Thyroid gland (tissue), 4 donors: ENCODE measurements around the gene PLD1. TPM values are rescaled to one million over a fixed set of nuclear protein-coding genes. Genes with fewer than 3 reads are reported as not detected.

Experiments used
- DNase-seq, 2 donors: peaks; one replicate each; pipeline ENCODE4 v3.0.0-alpha.2; 2019
- H3K27ac ChIP-seq, 3 donors: fragments of 200-600 bp; sonication (generic); 1 replicate in 2 of 3; 2 replicates in 1 of 3; pipeline ENCODE4 v1.5.1; 2016 to 2019; ENCODE audit warnings: mild to moderate bottlenecking in 1 of 3, moderate library complexity in 1 of 3
- H3K27me3 ChIP-seq: fragments of 200-600 bp; sonication (generic); one replicate; pipeline ENCODE4 v1.5.1; 2019
- H3K36me3 ChIP-seq, 2 donors: fragments of 200-600 bp; sonication (generic); one replicate each; pipeline ENCODE4 v1.5.1; 2016 to 2019
- H3K4me1 ChIP-seq, 2 donors: fragments of 200-600 bp; sonication (generic); one replicate each; pipeline ENCODE4 v1.5.1; 2017 to 2019
- H3K4me3 ChIP-seq, 3 donors: fragments of 200-600 bp; sonication (generic); replicated peaks in 1 of 3; 1 replicate in 2 of 3; 2 replicates in 1 of 3; pipeline ENCODE4 v1.5.1; 2016; ENCODE audit warnings: mild to moderate bottlenecking in 1 of 3
- H3K9me3 ChIP-seq: fragments of 200-600 bp; sonication (generic); one replicate; pipeline ENCODE4 v1.5.1; 2017
- POLR2A ChIP-seq, 2 donors: fragments of 450-650 bp; IDR thresholded peaks; one replicate each; pipeline ENCODE4 v1.6.1; 2017; ENCODE audit warnings: antibody characterized with exemption in 2 of 2, mild to moderate bottlenecking in 2 of 2, moderate library complexity in 1 of 2
- WGBS, 2 donors: methylation state at CpG; one replicate each; pipeline ENCODE4 v1.1.5; 2017; 5-methylcytosine and 5-hydroxymethylcytosine counted together
- intact Hi-C: fragments of 100-400 bp; cut with DNase I; formaldehyde crosslinking; loops from one replicate; pipeline ENCODE4 v1.15.1; 2023
- total RNA-seq, 4 donors: library from RNA; depleted of rRNA; stranded (reverse); fragments of >200 nt; gene quantifications; one replicate each; pipeline ENCODE4 v1.2.3, GENCODE V29; 2016
- TF ChIP-seq, protein P1 (sequence below), 6 experiments: fragments of 200-600 bp in 3 of 6; fragments of 450-650 bp in 3 of 6; sonication (generic) in 3 of 6; IDR thresholded peaks; one replicate each; pipeline ENCODE4 v1.5.1; 2016 to 2019; ENCODE audit warnings: antibody characterized with exemption in 6 of 6, mild to moderate bottlenecking in 2 of 6, inconsistent platforms in 1 of 6, moderate library complexity in 1 of 6

The PLD1 gene
- total RNA-seq, 4 donors from 2014 or later, result 13.0 to 21.7 (median 19.8) TPM

DNA sequence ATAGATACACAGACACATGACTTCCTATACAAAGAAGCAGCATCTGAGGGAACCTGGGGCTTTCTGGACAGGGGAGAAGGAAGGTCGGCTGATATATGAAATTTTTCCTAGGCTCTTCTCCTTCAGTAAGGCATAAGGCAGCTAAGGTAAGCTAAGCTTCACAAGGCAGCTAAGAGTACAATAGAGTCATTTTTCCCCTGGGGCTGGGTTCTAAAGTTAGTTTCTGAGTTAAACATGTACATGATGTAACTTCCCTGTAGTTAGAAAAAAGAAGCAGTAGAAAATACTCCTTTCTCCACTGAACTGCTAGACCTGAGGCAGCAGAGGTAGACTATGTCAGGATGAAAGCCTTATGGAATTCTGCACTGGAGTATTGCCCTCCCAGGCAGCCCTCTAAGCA is 109.6 kb downstream of the PLD1 start:
- Histone ChIP-seq H3K27ac (no peak overlapping the region), H3K36me3 (no peaks in the 10 kb centered on the region), H3K9me3 (no peaks in the 10 kb centered on the region), H3K4me1 (no peaks in the 10 kb centered on the region), H3K27me3 (no peaks in the 10 kb centered on the region), H3K4me3 (no peak overlapping the region)
- intact Hi-C loops, result no loop called here
- DNase-seq, result no peak
- TF ChIP-seq POLR2A (IDR thresholded peaks at IDR 0.05), result no peak
- TF ChIP-seq, protein P1, sequence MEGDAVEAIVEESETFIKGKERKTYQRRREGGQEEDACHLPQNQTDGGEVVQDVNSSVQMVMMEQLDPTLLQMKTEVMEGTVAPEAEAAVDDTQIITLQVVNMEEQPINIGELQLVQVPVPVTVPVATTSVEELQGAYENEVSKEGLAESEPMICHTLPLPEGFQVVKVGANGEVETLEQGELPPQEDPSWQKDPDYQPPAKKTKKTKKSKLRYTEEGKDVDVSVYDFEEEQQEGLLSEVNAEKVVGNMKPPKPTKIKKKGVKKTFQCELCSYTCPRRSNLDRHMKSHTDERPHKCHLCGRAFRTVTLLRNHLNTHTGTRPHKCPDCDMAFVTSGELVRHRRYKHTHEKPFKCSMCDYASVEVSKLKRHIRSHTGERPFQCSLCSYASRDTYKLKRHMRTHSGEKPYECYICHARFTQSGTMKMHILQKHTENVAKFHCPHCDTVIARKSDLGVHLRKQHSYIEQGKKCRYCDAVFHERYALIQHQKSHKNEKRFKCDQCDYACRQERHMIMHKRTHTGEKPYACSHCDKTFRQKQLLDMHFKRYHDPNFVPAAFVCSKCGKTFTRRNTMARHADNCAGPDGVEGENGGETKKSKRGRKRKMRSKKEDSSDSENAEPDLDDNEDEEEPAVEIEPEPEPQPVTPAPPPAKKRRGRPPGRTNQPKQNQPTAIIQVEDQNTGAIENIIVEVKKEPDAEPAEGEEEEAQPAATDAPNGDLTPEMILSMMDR (IDR thresholded peaks at IDR 0.05), result no peak
- 85 to 100% methylated on average over 1 of the region's 1 CpG for WGBS, 2 donors

DNA sequence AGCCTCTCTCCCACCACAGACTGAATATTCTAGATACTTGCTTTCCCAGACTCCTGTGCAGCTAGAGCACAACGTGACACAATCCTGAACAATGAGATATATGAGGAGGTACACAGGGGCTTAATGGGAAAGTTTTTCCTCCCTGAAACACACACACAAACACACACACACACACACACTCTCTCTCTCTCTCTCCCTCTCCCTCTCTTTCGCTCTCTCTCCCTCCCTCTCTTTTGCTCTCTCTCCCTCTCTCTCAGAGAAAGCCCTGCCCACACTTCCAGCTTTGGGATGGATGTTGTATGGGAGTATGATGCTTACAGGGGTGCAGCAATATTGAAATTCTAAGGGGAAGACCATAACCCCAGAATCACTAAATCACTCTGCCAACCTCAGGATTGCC is 110.1 kb downstream of the PLD1 start:
- DNase-seq, result no peak
- TF ChIP-seq, protein P1 (IDR thresholded peaks at IDR 0.05), result no peak
- no peak for TF ChIP-seq POLR2A (IDR thresholded peaks at IDR 0.05)
- Histone ChIP-seq H3K36me3 (no peaks in the 10 kb centered on the region), H3K27ac (no peak overlapping the region), H3K27me3 (no peaks in the 10 kb centered on the region), H3K4me1 (no peaks in the 10 kb centered on the region), H3K4me3 (no peak overlapping the region), H3K9me3 (no peaks in the 10 kb centered on the region)
- WGBS, 2 donors, result 90 to 92% methylated on average over 2 of the region's 2 CpGs
- intact Hi-C loops, result no loop called here

DNA sequence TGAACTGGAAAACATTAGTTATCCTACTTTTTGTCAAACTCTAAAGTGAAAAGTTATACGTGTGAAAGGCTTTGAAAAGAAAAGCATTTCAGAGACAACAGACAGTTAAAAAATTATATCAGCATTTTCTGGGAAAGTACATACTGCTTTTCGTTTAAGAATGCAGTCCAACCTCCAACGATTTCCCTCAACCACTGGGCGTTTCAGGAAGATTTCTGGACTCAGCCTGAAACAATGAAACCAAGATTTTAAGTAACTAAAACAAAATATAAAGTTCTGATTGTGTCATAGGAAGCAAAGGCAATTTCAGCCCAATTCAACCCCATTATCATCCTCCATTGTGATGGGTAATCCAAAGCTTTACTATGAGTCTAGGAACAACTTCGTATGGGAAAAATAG is 110.7 kb downstream of the PLD1 start:
- TF ChIP-seq POLR2A (IDR thresholded peaks at IDR 0.05), result no peak
- TF ChIP-seq, protein P1 (IDR thresholded peaks at IDR 0.05), result no peak
- DNase-seq, result no peak
- WGBS, 2 donors, result 71% methylated on average over 5 of the region's 5 CpGs
- intact Hi-C loops, result no loop called here
- Histone ChIP-seq H3K4me1 (no peaks in the 10 kb centered on the region), H3K27ac (no peak overlapping the region), H3K9me3 (no peaks in the 10 kb centered on the region), H3K27me3 (no peaks in the 10 kb centered on the region), H3K4me3 (no peak overlapping the region), H3K36me3 (no peaks in the 10 kb centered on the region)

DNA sequence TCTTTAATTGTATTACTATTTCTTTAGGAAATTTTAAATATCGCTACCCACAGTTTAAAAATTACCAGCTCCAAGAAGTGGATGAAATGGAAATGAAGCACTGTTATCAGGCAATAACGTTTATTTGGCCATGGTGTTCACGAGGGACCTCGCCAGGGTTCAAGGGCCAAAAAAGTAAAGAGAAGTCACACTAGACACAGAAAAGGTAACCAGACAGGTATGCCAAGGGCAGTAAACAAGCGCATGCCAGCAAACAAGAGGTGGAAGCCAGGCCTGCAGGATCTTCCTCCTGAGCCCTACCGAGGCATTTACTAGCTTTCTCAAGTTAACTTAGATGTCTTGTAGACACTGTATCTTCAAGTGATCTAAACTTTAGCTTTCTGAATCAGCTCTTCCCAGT is 113.5 kb downstream of the PLD1 start:
- TF ChIP-seq, protein P1 (IDR thresholded peaks at IDR 0.05), result no peak
- no peak for TF ChIP-seq POLR2A (IDR thresholded peaks at IDR 0.05)

DNA sequence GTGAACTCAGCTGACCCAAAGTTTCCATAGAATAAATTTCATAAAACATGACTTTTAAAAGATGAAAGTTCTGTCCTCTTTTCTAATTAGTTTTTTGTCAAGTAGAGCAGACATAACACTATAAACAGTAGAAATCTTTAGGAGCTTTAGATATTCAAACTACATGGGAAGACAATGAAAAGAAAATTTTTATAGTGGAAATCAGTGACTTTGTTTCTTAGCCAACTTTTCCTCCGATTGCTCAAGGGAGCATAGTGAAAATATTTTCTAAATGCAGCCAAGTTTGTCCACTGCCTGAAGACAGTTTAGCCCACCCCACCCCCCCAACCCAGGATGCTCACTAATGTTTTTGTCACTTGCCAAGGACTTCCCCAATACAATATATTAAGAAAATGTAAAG is 114.9 kb downstream of the PLD1 start:
- Histone ChIP-seq H3K36me3 (no peaks in the 10 kb centered on the region), H3K27me3 (no peaks in the 10 kb centered on the region), H3K4me1 (no peaks in the 10 kb centered on the region), H3K9me3 (no peaks in the 10 kb centered on the region), H3K4me3 (no peak overlapping the region), H3K27ac (no peak overlapping the region)
- intact Hi-C loops, result no loop called here
- WGBS, 2 donors, result 35 to 50% methylated on average over 1 of the region's 1 CpG
- no peak for DNase-seq
- TF ChIP-seq POLR2A (IDR thresholded peaks at IDR 0.05), result no peak
- TF ChIP-seq, protein P1 (IDR thresholded peaks at IDR 0.05), result no peak

More for the DNA sequence above, 113.5 kb downstream of the PLD1 start:
- Histone ChIP-seq H3K4me3 (no peak overlapping the region), H3K9me3 (no peaks in the 10 kb centered on the region), H3K27ac (no peak overlapping the region), H3K27me3 (no peaks in the 10 kb centered on the region), H3K36me3 (no peaks in the 10 kb centered on the region), H3K4me1 (no peaks in the 10 kb centered on the region)
- intact Hi-C loops, result no loop called here
- DNase-seq, result no peak
- WGBS, 2 donors, result 93 to 96% methylated on average over 6 of the region's 6 CpGs
